ENCODE data around the gene COPB1. TPM values are rescaled to one million over a fixed set of nuclear protein-coding genes. Genes with fewer than 3 reads are reported as not detected.

Gene COPB1
- total RNA-seq, 1 donor from 2014 or later = 59.9 TPM

DNA sequence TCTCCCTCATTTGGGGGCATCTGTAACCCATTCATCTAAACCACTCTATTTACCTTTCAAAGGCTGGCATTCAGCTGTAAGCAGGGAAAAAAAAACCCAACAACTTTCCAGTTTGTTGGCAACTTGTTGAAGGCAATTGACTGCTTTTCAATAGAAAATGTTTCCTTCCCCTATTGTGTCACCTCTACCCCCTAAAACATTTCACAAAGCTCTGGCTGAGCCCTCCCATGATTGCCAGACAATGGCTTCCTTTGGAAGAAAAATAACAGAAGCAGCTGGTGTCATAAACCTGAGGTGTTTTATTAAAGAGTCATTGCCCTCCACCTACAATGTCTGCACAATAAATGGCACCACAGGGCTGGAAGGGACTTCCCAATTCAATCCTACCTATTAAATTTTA lies 42.7 kb upstream of the COPB1 start:
- intact Hi-C loops (cut with DNase I) = no loop called here
- Histone ChIP-seq H3K27me3 (no peaks in the 10 kb centered on the region), H3K9me3 (no peaks in the 10 kb centered on the region), H3K36me3 (no peaks in the 10 kb centered on the region), H3K4me3 (no peak overlapping the region), H3K4me1 (peaks cover 10% of the 10 kb centered on the region), H3K27ac (no peak overlapping the region)
- TF ChIP-seq POLR2AphosphoS5 (IDR thresholded peaks at IDR 0.05; ENCODE audit: insufficient read depth in 1 of 2, low read depth in 1 of 2) = no peak
- TF ChIP-seq POLR2A (IDR thresholded peaks at IDR 0.05) = no peak
- TF ChIP-seq, protein P1, sequence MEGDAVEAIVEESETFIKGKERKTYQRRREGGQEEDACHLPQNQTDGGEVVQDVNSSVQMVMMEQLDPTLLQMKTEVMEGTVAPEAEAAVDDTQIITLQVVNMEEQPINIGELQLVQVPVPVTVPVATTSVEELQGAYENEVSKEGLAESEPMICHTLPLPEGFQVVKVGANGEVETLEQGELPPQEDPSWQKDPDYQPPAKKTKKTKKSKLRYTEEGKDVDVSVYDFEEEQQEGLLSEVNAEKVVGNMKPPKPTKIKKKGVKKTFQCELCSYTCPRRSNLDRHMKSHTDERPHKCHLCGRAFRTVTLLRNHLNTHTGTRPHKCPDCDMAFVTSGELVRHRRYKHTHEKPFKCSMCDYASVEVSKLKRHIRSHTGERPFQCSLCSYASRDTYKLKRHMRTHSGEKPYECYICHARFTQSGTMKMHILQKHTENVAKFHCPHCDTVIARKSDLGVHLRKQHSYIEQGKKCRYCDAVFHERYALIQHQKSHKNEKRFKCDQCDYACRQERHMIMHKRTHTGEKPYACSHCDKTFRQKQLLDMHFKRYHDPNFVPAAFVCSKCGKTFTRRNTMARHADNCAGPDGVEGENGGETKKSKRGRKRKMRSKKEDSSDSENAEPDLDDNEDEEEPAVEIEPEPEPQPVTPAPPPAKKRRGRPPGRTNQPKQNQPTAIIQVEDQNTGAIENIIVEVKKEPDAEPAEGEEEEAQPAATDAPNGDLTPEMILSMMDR (IDR thresholded peaks at IDR 0.05) = no peak
- DNase-seq (ENCODE audit: extremely low spot score in 2 of 2) = no peak

DNA sequence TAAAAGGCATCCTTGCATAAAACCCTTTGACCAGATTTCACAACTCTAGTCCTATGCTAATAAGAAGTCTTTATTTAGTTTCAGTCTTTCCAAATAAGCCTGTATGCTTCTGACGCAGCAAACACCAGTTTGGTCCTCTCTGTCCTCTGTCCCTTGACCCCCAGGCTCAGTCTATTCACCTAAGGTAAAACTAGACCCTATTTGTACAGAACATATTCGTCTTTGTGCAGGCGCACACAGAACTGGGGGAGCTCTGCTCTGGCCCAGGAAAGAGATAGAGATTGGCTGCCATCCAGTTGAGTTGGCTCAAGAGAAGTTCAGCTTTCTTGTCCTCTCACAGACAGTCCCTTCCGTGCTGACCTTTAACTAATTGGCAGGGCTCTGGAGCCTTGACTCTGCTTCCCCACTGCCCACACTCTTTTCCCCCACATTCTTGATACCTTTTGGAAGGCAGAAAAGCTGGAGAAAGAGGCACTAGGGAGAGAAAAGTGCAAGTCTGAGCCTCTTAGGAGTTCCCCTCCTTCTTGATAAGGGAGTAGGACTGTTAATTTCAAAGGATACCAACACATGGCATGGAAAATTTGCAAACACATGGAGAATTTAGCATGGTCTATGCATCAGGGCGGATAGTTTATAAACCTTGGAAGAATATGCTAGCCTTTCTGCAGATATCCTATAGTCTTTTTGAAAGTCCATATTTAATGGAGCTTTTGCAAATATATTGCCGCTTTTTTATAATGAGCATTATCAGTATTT lies 41.8 kb upstream of the COPB1 start:
- Histone ChIP-seq H3K9me3 (no peaks in the 10 kb centered on the region), H3K27me3 (no peaks in the 10 kb centered on the region), H3K27ac (peak overlapping the region; percentile 18), H3K4me1 (peaks cover 10% of the 10 kb centered on the region), H3K4me3 (no peak overlapping the region), H3K36me3 (no peaks in the 10 kb centered on the region)
- intact Hi-C loops (cut with DNase I) = no loop called here
- DNase-seq (ENCODE audit: extremely low spot score in 2 of 2) = no peak
- TF ChIP-seq POLR2AphosphoS5 (IDR thresholded peaks at IDR 0.05; ENCODE audit: insufficient read depth in 1 of 2, low read depth in 1 of 2) (no peak), POLR2A (IDR thresholded peaks at IDR 0.05) (no peak)
- TF ChIP-seq, protein P1 (IDR thresholded peaks at IDR 0.05) = no peak

DNA sequence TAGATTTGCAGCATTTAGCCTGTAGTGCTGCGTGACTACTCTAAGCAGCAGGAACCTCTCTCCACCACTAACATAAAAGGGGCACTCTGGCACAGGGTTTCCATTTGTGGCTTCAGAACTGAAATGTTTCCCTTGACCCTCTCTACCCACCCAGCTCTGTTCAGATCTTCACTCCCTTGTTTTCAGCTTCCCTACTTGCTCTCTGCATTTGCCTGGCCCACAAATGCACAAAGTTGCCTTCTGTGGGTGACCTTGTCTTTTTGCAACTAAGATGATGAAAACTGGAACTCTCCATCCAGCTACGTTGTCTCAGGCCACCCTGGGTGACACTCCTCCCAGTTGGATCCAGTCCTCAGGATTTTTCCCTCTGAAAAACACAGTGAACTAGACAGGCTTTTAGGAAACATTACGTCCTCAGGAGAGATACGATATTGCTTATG lies 40.4 kb upstream of the COPB1 start:
- intact Hi-C loops (cut with DNase I) = no loop called here
- H3K27me3 ChIP-seq = no peaks in the 10 kb centered on the region
- H3K4me1 ChIP-seq = peaks cover 10% of the 10 kb centered on the region
- TF ChIP-seq POLR2AphosphoS5 (IDR thresholded peaks at IDR 0.05; ENCODE audit: insufficient read depth in 1 of 2, low read depth in 1 of 2) = no peak
- H3K9me3 ChIP-seq = no peaks in the 10 kb centered on the region
- H3K36me3 ChIP-seq = no peaks in the 10 kb centered on the region
- no peak for DNase-seq (ENCODE audit: extremely low spot score in 2 of 2)
- no peak overlapping the region for H3K27ac ChIP-seq
- no peak overlapping the region for H3K4me3 ChIP-seq

DNA sequence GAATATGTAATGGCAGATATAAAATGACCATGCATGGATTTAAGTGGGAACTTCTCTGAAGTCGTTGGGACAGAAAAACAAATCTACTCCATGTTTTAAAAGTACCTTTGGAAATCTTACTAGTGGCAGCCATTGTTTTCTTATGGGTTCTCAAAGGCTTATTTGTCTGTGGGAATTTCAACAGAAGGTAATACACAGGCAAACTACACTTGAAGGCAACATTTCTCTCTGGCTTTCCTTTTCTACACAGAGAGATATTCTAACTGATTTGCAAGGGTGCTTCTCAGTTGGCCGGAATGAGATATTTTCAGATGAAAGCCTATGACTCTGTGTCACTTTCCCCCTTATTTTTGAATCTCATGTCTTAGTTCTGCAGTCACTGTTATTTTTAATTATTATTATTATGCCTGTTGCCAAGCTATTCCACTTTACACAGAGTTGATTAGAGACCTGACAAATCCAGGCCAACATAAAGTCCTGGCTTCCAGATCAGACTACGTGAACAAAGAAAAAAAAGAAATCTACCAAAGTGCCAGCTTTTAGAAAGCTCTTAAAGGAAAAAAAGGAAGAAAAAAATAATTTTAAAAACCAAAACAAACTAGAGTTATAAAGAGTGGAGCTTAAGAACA lies 39.4 kb upstream of the COPB1 start:
- H3K27ac ChIP-seq = no peak overlapping the region
- H3K36me3 ChIP-seq = no peaks in the 10 kb centered on the region
- H3K27me3 ChIP-seq = no peaks in the 10 kb centered on the region
- H3K4me1 ChIP-seq = peaks cover 10% of the 10 kb centered on the region
- intact Hi-C loops (cut with DNase I) = no loop called here
- DNase-seq (ENCODE audit: extremely low spot score in 2 of 2) = no peak
- H3K4me3 ChIP-seq = no peak overlapping the region
- TF ChIP-seq, protein P1 (IDR thresholded peaks at IDR 0.05) = no peak
- TF ChIP-seq POLR2A (IDR thresholded peaks at IDR 0.05) = no peak
- TF ChIP-seq POLR2AphosphoS5 (IDR thresholded peaks at IDR 0.05; ENCODE audit: insufficient read depth in 1 of 2, low read depth in 1 of 2) = no peak
- no peaks in the 10 kb centered on the region for H3K9me3 ChIP-seq

DNA sequence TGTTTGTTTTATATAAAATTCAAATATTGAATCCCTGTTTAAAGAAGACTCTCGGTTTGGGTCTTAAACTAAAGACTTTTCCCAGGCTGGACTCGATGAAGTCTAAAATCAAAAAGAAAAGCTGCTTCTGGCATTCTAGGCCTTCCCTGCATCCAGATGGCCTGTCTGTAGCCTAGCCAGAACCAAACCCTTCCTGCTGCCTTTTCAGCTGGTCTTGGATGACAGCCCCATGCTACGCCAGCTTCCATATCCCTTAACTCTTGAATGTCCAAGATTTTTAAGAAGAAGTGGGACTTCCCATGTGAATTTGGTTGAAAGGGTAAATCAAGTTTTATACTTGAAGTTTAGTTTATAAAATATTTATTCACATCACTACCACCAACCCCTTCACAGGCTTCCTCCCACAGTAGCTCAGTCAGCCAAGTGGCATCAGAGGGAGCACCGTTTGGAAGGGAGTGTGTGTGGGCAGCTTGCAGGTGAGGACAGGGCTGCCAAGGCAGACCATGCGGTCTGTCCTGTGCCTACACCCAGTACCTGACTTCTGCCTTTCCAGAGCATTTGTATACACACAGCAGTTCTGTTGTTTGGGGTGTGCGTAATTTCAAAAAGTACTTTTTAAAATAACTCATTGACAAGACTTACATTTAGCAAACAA lies 38.8 kb upstream of the COPB1 start:
- TF ChIP-seq, protein P1 (IDR thresholded peaks at IDR 0.05) = no peak
- TF ChIP-seq POLR2AphosphoS5 (IDR thresholded peaks at IDR 0.05; ENCODE audit: insufficient read depth in 1 of 2, low read depth in 1 of 2) (no peak), POLR2A (IDR thresholded peaks at IDR 0.05) (no peak)
- no peak overlapping the region for H3K4me3 ChIP-seq
- no peak overlapping the region for H3K27ac ChIP-seq
- H3K4me1 ChIP-seq = peaks cover 10% of the 10 kb centered on the region
- intact Hi-C loops (cut with DNase I) = no loop called here
- no peaks in the 10 kb centered on the region for H3K36me3 ChIP-seq
- no peak for DNase-seq (ENCODE audit: extremely low spot score in 2 of 2)
- H3K27me3 ChIP-seq = no peaks in the 10 kb centered on the region
- no peaks in the 10 kb centered on the region for H3K9me3 ChIP-seq

All from vagina (tissue), 2 donors.